Retinal pigment epithelial cell (primary cell): Measurements from ENCODE around the gene ZDHHC5.
"Not testable (repeated sequence)": the region's sequence is repeated elsewhere in the genome, so short reads cannot be mapped to it uniquely, and the experiment has no call there.

Experiments
- DNase-seq: peaks from one replicate; pipeline ENCODE4 v3.0.0-alpha.2; 2010; ENCODE audit warnings: low read depth
- H3K4me3 ChIP-seq: 2 replicates; pipeline ENCODE4 v1.5.1; 2011; ENCODE audit warnings: mild to moderate bottlenecking, low read length, control low read depth, moderate library complexity
- TF ChIP-seq, protein P1 (sequence below): conservative IDR thresholded peaks from 2 replicates; pipeline ENCODE4 v1.5.1; 2011; ENCODE audit warnings: low read depth, low read length, control low read depth, inconsistent platforms

ZDHHC5 gene

DNA sequence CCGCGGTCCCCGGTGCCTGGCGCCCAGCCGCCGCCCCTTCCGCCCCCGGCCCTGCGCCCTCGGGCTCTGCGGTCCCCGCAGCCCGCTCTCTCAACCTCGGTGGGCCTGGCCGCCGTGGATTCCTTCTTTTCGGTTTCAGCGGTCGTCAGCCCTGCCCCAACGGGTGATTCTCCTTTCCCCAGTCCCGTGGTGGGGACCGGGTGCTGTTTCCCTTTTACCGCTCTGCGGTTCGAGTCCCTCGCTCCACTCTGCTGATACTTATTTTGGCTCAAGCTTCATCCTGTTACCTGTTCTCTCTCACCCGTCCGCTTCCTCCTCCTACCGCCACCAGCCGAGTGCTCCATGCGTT is 494 bp downstream of the ZDHHC5 start:
- TF ChIP-seq, protein P1, sequence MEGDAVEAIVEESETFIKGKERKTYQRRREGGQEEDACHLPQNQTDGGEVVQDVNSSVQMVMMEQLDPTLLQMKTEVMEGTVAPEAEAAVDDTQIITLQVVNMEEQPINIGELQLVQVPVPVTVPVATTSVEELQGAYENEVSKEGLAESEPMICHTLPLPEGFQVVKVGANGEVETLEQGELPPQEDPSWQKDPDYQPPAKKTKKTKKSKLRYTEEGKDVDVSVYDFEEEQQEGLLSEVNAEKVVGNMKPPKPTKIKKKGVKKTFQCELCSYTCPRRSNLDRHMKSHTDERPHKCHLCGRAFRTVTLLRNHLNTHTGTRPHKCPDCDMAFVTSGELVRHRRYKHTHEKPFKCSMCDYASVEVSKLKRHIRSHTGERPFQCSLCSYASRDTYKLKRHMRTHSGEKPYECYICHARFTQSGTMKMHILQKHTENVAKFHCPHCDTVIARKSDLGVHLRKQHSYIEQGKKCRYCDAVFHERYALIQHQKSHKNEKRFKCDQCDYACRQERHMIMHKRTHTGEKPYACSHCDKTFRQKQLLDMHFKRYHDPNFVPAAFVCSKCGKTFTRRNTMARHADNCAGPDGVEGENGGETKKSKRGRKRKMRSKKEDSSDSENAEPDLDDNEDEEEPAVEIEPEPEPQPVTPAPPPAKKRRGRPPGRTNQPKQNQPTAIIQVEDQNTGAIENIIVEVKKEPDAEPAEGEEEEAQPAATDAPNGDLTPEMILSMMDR: no peak
- H3K4me3 ChIP-seq: peak overlapping the region; percentile 92
- DNase-seq: no peak

DNA sequence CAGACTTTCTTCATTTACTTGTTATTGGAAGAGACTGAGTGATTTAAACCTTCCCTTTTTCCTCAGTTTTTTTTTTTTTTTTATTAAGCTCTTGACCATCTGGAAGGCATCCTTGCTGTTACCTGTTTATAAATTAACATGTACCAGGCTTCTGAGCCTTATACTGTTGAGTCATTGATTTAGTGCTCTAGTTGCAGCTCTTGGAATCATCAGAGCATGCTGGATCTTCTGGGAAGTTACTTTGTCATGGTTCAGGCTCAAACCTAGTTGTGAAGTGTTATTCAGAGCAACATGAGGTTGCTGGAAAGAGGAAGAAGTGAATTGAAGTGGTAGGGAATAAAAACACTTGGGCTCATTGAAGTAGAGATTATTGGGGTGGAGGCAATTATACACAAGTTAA is 6.3 kb downstream of the ZDHHC5 start:
- no peak for DNase-seq
- TF ChIP-seq, protein P1: no peak
- no peak overlapping the region for H3K4me3 ChIP-seq

DNA sequence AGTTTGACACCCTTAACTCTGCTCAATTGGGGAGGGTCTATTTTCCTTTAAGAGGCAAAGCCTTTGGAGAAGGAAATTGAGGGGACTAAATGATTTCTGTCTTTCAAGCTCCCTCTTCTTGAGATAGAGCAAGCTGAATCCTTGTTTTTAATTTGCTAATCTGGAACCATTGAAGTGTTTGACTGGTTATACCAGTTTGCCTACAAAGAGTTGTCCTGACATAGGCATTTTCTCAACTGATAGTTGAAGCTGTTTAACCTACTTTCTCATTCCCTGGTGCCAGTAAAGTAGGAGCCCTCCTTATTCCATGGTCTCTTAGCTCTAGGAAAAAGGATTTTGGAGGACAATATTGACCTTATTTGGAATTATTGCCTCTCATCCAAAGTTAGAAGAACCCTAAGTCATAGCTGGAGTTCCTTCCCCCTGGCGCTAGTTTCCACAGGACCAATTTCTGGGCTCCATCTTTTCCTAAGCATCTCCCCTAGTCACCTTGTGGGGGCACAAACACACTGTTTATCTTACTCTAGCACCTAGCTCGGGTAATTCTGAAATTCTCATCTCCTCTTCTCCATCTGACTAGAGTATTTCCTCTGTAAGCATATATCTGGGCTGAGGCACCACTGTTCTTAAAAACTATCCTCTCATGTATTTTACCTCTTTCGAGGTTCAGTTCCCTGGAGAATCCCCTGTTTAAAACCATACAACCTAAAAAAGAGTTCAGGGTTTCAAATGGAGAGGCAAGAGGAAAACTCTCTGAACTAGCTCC is 7.4 kb downstream of the ZDHHC5 start:
- no peak for DNase-seq
- H3K4me3 ChIP-seq: no peak overlapping the region
- TF ChIP-seq, protein P1: no peak

DNA sequence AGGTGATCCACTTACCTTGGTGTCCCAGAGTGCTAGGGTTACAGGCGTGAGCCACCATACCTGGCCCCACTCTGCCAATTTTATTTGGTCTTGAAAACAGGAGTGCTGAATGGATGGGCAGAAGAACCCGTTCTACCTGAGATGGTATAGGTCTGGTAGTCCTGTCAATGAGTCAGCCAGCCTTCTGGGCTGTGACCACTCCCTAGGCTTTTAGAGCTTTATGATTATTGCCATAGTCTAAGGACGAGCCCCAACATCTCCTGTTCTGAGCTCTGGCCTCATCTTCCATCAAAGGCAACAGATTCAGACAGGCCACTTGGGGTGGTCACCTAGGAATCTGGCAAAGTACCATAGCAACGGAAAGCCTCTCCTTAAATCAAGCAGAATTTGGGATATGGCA is 11.5 kb downstream of the ZDHHC5 start:
- TF ChIP-seq, protein P1: no peak
- no peak overlapping the region for H3K4me3 ChIP-seq
- no peak for DNase-seq

DNA sequence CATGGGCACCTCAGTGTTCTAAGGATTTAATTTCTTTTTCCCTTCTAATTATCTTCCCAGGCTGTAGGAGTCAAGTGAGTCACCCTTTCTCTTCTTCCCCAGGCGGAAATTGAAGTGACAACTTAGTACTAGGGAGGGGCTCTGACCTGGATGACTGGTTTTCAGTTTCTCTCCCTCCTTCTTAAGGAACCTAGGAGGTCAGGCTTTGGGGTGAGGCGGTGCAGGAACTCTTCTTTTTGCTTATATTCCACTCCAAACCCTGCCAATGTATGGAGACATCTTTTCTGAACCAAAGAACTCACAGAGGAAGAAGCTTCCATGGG is 12.6 kb downstream of the ZDHHC5 start:
- no peak for DNase-seq
- H3K4me3 ChIP-seq: no peak overlapping the region
- TF ChIP-seq, protein P1: no peak

DNA sequence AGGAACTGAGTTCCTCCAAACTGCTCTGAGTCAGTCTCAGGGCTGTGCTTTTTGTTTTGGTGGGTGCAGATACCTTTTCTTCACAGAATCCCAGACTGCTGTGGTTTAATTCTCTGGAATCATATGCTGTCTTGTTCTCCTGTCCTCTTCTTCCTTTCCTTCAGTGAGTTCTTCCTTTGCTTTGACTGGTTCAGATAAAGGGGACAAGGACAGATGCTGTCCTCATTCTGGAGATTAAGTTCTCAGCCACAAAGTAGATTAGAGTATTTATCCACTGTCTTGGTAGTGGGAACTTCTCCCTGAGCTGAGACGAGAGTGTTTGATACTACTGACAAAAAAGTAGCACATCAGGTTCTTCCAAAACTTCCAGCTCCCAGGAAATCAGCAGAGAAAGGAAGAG is 13.3 kb downstream of the ZDHHC5 start:
- no peak for DNase-seq
- no peak overlapping the region for H3K4me3 ChIP-seq
- TF ChIP-seq, protein P1: no peak

DNA sequence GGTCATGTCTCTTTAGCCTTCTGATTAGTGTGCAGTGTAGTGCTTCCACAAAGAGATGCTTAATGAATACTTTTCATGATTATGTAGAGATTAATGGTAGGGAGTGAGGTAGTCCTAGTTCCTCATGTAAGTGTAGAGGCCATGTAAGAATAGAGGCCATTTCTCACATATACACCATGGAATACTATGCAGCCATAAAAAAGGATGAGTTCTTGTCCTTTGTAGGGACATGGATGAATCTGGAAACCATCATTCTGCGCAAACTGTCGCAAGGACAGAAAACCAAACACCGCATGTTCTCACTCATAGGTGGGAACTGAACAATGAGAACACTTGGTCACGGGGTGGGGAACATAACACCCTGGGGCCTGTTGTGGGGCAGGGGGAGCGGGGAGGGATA is 22.6 kb downstream of the ZDHHC5 start:
- not testable (repeated sequence) for H3K4me3 ChIP-seq, DNase-seq
